Measurements from ENCODE around the gene NUDT16. TPM values are rescaled to one million over a fixed set of nuclear protein-coding genes. Genes with fewer than 3 reads are reported as not detected.
A peak's percentile ranks its signal among the peaks of the same experiment; 100 is the strongest.

The NUDT16 gene
- total RNA-seq, 1 donor from 2014 or later = 47.2 TPM

- Histone ChIP-seq H3K4me3 (no peak overlapping the region), H3K9me3 (no peaks in the 10 kb centered on the region), H3K36me3 (peaks cover 9% of the 10 kb centered on the region), H3K4me1 (peaks cover 49% of the 10 kb centered on the region), H3K27me3 (no peaks in the 10 kb centered on the region), H3K27ac (peak overlapping the region; percentile 73)
- ATAC-seq (no peak), DNase-seq (no peak)
- no peak for TF ChIP-seq CTCF (IDR thresholded peaks at IDR 0.05)
- intact Hi-C loops (cut with DNase I) = no loop called here
These were observed 6.4 kb downstream of the NUDT16 start for GRCh38 chr3:131387796-131388489.

GRCh38 chr3:131388490-131388799 lies 6.9 kb downstream of the NUDT16 start:
- Histone ChIP-seq H3K9me3 (no peaks in the 10 kb centered on the region), H3K4me1 (peaks cover 44% of the 10 kb centered on the region), H3K27ac (no peak overlapping the region), H3K4me3 (no peak overlapping the region), H3K27me3 (no peaks in the 10 kb centered on the region), H3K36me3 (peaks cover 8% of the 10 kb centered on the region)
- no peak for TF ChIP-seq CTCF (IDR thresholded peaks at IDR 0.05)
- no peak for DNase-seq
- no peak for ATAC-seq
- intact Hi-C loops (cut with DNase I) = no loop called here

GRCh38 chr3:131390331-131390730 lies 8.8 kb downstream of the NUDT16 start:
- H3K9me3 ChIP-seq = no peaks in the 10 kb centered on the region
- H3K4me3 ChIP-seq = no peak overlapping the region
- intact Hi-C loops (cut with DNase I) = no loop called here
- no peaks in the 10 kb centered on the region for H3K36me3 ChIP-seq
- no peaks in the 10 kb centered on the region for H3K27me3 ChIP-seq
- no peak for DNase-seq
- peaks cover 29% of the 10 kb centered on the region for H3K4me1 ChIP-seq
- no peak overlapping the region for H3K27ac ChIP-seq
- no peak for ATAC-seq
- no peak for TF ChIP-seq CTCF (IDR thresholded peaks at IDR 0.05)

GRCh38 chr3:131393051-131393450 lies 11.5 kb downstream of the NUDT16 start:
- H3K4me1 ChIP-seq = peaks cover 5% of the 10 kb centered on the region
- no peak for TF ChIP-seq CTCF (IDR thresholded peaks at IDR 0.05)
- DNase-seq (no peak), ATAC-seq (no peak)
- H3K36me3 ChIP-seq = no peaks in the 10 kb centered on the region
- no peaks in the 10 kb centered on the region for H3K9me3 ChIP-seq
- no peaks in the 10 kb centered on the region for H3K27me3 ChIP-seq
- intact Hi-C loops (cut with DNase I) = no loop called here
- no peak overlapping the region for H3K4me3 ChIP-seq
- H3K27ac ChIP-seq = no peak overlapping the region

GRCh38 chr3:131393868-131394267 lies 12.3 kb downstream of the NUDT16 start:
- no peak for ATAC-seq
- H3K9me3 ChIP-seq = no peaks in the 10 kb centered on the region
- no peaks in the 10 kb centered on the region for H3K36me3 ChIP-seq
- no peaks in the 10 kb centered on the region for H3K4me1 ChIP-seq
- H3K27ac ChIP-seq = no peak overlapping the region
- no peak for TF ChIP-seq CTCF (IDR thresholded peaks at IDR 0.05)
- no peak overlapping the region for H3K4me3 ChIP-seq
- DNase-seq = no peak
- no peaks in the 10 kb centered on the region for H3K27me3 ChIP-seq
- intact Hi-C loops (cut with DNase I) = no loop called here

GRCh38 chr3:131394400-131394799 lies 12.8 kb downstream of the NUDT16 start:
- Histone ChIP-seq H3K36me3 (no peaks in the 10 kb centered on the region), H3K27me3 (no peaks in the 10 kb centered on the region), H3K4me3 (no peak overlapping the region), H3K4me1 (no peaks in the 10 kb centered on the region), H3K9me3 (no peaks in the 10 kb centered on the region), H3K27ac (no peak overlapping the region)
- TF ChIP-seq CTCF (IDR thresholded peaks at IDR 0.05) = no peak
- intact Hi-C loops (cut with DNase I) = no loop called here
- ATAC-seq (no peak), DNase-seq (no peak)
